Mesothelial cell of epicardium (in vitro differentiated cells): ENCODE results near the gene SAFB2. TPM values are rescaled to one million over a fixed set of nuclear protein-coding genes. Genes with fewer than 3 reads are reported as not detected.

Experiments used
- DNase-seq, 2 experiments: peaks; one replicate each; pipeline ENCODE4 v3.0.0; 2021; ENCODE audit warnings: low spot score in 2 of 2; ENCODE audit not compliant: unreplicated experiment in 2 of 2
- H3K27ac Mint-ChIP-seq: 2 replicates; pipeline ENCODE4 v1.8.0; 2021; ENCODE audit warnings: mixed read lengths
- H3K27me3 Mint-ChIP-seq: 2 replicates; pipeline ENCODE4 v1.8.0; 2021; ENCODE audit warnings: low read depth, mixed read lengths
- H3K36me3 Mint-ChIP-seq: 2 replicates; pipeline ENCODE4 v1.8.0; 2021; ENCODE audit warnings: mixed read lengths
- H3K4me1 Mint-ChIP-seq: 2 replicates; pipeline ENCODE4 v1.8.0; 2021; ENCODE audit warnings: mixed read lengths
- H3K4me3 Mint-ChIP-seq: 2 replicates; pipeline ENCODE4 v1.8.0; 2021; ENCODE audit warnings: mild to moderate bottlenecking, moderate library complexity, mixed read lengths
- H3K9me3 Mint-ChIP-seq: 2 replicates; pipeline ENCODE4 v1.8.0; 2021; ENCODE audit warnings: mixed read lengths
- CTCF ChIP-seq: fragments of 200-600 bp; sonication (generic); IDR thresholded peaks from one replicate; pipeline ENCODE4 v1.5.0; 2021; ENCODE audit warnings: antibody characterized with exemption; ENCODE audit not compliant: unreplicated experiment
- total RNA-seq: library from RNA; stranded (reverse); gene quantifications from 3 replicates; pipeline ENCODE4 v1.2.1, GENCODE V29; 2021

The SAFB2 gene
- total RNA-seq, 1 donor from 2014 or later = 78.4 TPM

DNA sequence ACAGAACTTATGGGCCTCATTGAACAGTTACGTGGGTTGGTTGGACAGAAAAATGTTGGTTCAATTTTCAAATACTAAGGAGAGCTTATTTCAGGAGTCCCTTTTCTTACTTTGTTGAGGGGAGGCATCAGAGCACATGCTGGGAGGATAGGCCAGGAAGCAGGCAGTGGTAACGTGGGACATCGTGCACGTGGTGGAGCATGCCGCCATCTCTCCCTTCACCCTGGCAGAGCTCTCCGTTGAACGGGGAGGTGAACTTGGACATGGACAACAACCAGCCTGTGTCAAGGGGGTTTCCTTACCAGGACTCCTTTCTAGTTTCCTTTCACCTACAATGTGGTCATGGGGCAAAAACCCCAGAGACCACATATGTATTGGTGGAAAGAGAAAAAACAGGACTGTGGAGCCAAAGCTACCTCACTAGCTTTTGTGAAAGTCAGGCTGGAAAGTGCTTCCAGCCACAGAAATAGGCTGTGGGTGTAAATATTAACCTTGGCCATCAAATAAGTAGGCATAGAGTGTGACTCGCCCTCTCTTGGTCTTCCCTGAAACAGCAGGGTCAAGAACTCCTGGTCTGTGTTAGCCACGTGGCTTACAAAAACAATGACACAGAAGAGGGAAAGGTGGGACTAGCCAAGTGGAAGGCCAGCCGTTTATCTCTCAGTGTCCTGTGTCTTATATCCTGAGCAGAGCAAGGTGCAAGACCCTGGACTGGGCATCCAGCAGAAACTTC is 43.4 kb upstream of the SAFB2 start:
- H3K27me3 Mint-ChIP-seq = no peaks in the 10 kb centered on the region
- no peak overlapping the region for H3K27ac Mint-ChIP-seq
- H3K36me3 Mint-ChIP-seq = peaks cover 37% of the 10 kb centered on the region
- H3K4me1 Mint-ChIP-seq = peaks cover 4% of the 10 kb centered on the region
- DNase-seq = no peak
- H3K4me3 Mint-ChIP-seq = no peak overlapping the region
- H3K9me3 Mint-ChIP-seq = no peaks in the 10 kb centered on the region
- no peak for TF ChIP-seq CTCF

- peaks cover 40% of the 10 kb centered on the region for H3K36me3 Mint-ChIP-seq
- H3K4me3 Mint-ChIP-seq = no peak overlapping the region
- no peak for DNase-seq
- H3K27ac Mint-ChIP-seq = no peak overlapping the region
- no peaks in the 10 kb centered on the region for H3K9me3 Mint-ChIP-seq
- peaks cover 4% of the 10 kb centered on the region for H3K4me1 Mint-ChIP-seq
- TF ChIP-seq CTCF = no peak
- no peaks in the 10 kb centered on the region for H3K27me3 Mint-ChIP-seq
Observed at GRCh38 chr19:5664515-5664914, 41.9 kb upstream of the SAFB2 start.

- H3K27me3 Mint-ChIP-seq = no peaks in the 10 kb centered on the region
- no peak for TF ChIP-seq CTCF
- DNase-seq = no peak
- peaks cover 37% of the 10 kb centered on the region for H3K36me3 Mint-ChIP-seq
- no peak overlapping the region for H3K4me3 Mint-ChIP-seq
- H3K27ac Mint-ChIP-seq = no peak overlapping the region
- H3K4me1 Mint-ChIP-seq = peaks cover 4% of the 10 kb centered on the region
- no peaks in the 10 kb centered on the region for H3K9me3 Mint-ChIP-seq
Observed at GRCh38 chr19:5663904-5664303, 41.3 kb upstream of the SAFB2 start.

DNA sequence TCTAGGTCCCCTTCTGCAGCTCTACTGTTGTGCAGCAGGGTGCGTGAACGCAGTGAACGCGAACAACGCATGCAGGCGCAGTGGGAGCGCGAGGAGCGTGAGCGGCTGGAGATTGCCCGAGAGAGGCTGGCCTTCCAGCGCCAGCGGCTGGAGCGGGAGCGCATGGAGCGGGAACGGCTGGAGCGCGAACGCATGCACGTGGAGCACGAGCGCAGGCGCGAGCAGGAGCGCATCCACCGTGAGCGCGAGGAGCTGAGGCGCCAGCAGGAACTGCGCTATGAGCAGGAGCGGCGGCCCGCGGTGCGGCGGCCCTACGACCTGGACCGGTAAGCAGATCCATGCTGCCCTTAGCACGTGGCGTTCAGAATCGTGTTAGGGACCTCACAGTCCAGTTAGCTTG is 38.9 kb upstream of the SAFB2 start:
- no peak for TF ChIP-seq CTCF
- no peak overlapping the region for H3K4me3 Mint-ChIP-seq
- no peaks in the 10 kb centered on the region for H3K27me3 Mint-ChIP-seq
- no peaks in the 10 kb centered on the region for H3K9me3 Mint-ChIP-seq
- no peak overlapping the region for H3K27ac Mint-ChIP-seq
- DNase-seq = no peak
- peaks cover 36% of the 10 kb centered on the region for H3K36me3 Mint-ChIP-seq
- no peaks in the 10 kb centered on the region for H3K4me1 Mint-ChIP-seq

DNA sequence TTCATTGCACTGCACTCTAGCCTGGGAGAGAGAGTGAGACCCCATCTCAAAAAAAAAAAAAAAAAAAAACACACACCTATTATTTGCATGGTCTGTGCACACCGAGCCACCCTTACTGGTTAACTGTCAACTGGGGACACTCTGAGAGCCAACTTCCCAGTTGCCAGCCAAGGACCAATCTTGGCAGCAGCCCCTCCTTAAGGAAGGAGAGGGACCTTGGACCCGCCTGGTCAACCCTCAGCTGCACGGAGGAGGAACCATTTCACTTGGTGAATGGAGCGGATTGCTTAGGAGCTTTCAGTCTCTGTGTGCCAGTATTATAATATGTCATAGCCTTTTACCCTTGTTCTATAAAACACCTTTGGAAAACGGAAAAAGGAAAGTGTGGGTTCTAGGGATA is 32.8 kb upstream of the SAFB2 start:
- no peaks in the 10 kb centered on the region for H3K9me3 Mint-ChIP-seq
- no peak for TF ChIP-seq CTCF
- H3K27me3 Mint-ChIP-seq = no peaks in the 10 kb centered on the region
- no peaks in the 10 kb centered on the region for H3K4me1 Mint-ChIP-seq
- H3K36me3 Mint-ChIP-seq = peaks cover 48% of the 10 kb centered on the region
- DNase-seq = no peak
- H3K27ac Mint-ChIP-seq = no peak overlapping the region
- H3K4me3 Mint-ChIP-seq = no peak overlapping the region
